A673 (cell line): ENCODE measurements around the gene PPP1R13B. TPM values are rescaled to one million over a fixed set of nuclear protein-coding genes. Genes with fewer than 3 reads are reported as not detected.
A peak's percentile ranks its signal among the peaks of the same experiment; 100 is the strongest.

Experiments used
- BruUV-seq: library from RNA; stranded (reverse); fragments of 400-500 nt; replicated peaks from 2 replicates; lab custom pipeline; 2021; lab: Mats Ljungman, UMichigan
- CTCF ChIA-PET: fragments of 300-600 bp; sonication (Branson Sonifier 250); formaldehyde crosslinking; loops from one replicate; lab custom pipeline; 2022; ENCODE audit warnings: antibody characterized with exemption; lab: Charles Lee
- POLR2A ChIA-PET: fragments of 300-600 bp; sonication (Branson Sonifier 250); formaldehyde crosslinking; loops from one replicate; lab custom pipeline; 2022; ENCODE audit warnings: antibody characterized with exemption; ENCODE audit not compliant: low non-redundant PET; lab: Charles Lee
- DNase-seq: peaks from one replicate; pipeline ENCODE4 v3.0.0-alpha.2; 2015; ENCODE audit warnings: low spot score
- H3K27ac ChIP-seq: fragments of 200-600 bp; sonication (generic); 2 replicates; pipeline ENCODE4 v1.5.1; 2016; ENCODE audit warnings: mixed run types, low read depth, mild to moderate bottlenecking, mixed read lengths, antibody characterized with exemption, low read length; ENCODE audit not compliant: poor library complexity, severe bottlenecking
- H3K27me3 ChIP-seq: fragments of 200-600 bp; sonication (generic); replicated peaks from 2 replicates; pipeline ENCODE4 v1.6.1; 2017; ENCODE audit warnings: mixed run types, low read depth, mild to moderate bottlenecking, mixed read lengths, antibody characterized with exemption, low read length; ENCODE audit not compliant: insufficient read depth, poor library complexity
- H3K36me3 ChIP-seq: fragments of 200-600 bp; sonication (generic); 2 replicates; pipeline ENCODE4 v1.6.1; 2016; ENCODE audit warnings: mixed run types, mild to moderate bottlenecking, mixed read lengths, antibody characterized with exemption, low read length; ENCODE audit not compliant: insufficient read depth, poor library complexity, severe bottlenecking
- H3K4me1 ChIP-seq: fragments of 200-600 bp; sonication (generic); 2 replicates; pipeline ENCODE4 v1.6.1; 2017; ENCODE audit warnings: mixed run types, mild to moderate bottlenecking, mixed read lengths, antibody characterized with exemption, low read length; ENCODE audit not compliant: insufficient read depth, poor library complexity, severe bottlenecking
- H3K4me3 ChIP-seq: fragments of 200-600 bp; sonication (generic); 2 replicates; pipeline ENCODE4 v1.5.1; 2016; ENCODE audit warnings: low read depth, mixed run types, mild to moderate bottlenecking, mixed read lengths, low read length; ENCODE audit not compliant: poor library complexity, severe bottlenecking
- H3K9me3 ChIP-seq: fragments of 200-600 bp; sonication (generic); 2 replicates; pipeline ENCODE4 v1.6.1; 2016; ENCODE audit warnings: mixed run types, low read depth, mild to moderate bottlenecking, mixed read lengths, antibody characterized with exemption, low read length; ENCODE audit not compliant: poor library complexity, severe bottlenecking
- CTCF ChIP-seq: fragments of 300-800, 200-600 bp; sonication (generic); conservative IDR thresholded peaks from 2 replicates; pipeline ENCODE4 v1.5.1; 2017; ENCODE audit warnings: low read depth, mild to moderate bottlenecking, antibody characterized with exemption, low read length, moderate library complexity, mixed read lengths
- EZH2 ChIP-seq: fragments of 200-600 bp; sonication (generic); IDR thresholded peaks from 2 replicates; pipeline ENCODE4 v1.6.1; 2017; ENCODE audit warnings: borderline replicate concordance, low read depth, mild to moderate bottlenecking, mixed read lengths, antibody characterized with exemption, low read length; ENCODE audit not compliant: poor library complexity, severe bottlenecking
- intact Hi-C: fragments of 100-400 bp; cut with micrococcal nuclease; formaldehyde crosslinking; loops from one replicate; pipeline ENCODE4 v1.10.0; 2022; ENCODE audit not compliant: unreplicated experiment
- total RNA-seq: library from RNA; stranded (reverse); gene quantifications from 2 replicates; pipeline ENCODE4 v1.2.3, GENCODE V29; 2021

Gene PPP1R13B
- total RNA-seq, 1 experiment from 2014 or later = 4.8 TPM

DNA sequence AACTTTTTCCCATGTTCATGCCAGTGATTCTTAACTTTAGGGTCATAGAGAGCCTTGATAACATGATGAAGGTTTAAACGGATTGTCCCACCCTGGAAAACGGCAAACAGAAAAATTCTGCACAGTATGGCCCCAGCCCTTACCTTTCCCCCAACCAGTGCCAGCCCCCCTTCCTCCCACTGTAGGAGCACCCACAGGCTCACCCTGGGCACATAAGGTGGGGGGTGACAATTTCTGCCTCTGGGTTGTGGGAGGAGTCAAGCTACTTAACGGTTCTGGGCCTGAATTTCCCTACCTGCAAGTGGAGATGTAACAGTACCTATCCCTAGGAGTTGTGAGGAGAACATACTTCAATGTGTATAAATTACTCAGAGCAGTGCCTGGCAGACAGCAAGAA, 150.2 kb downstream of the PPP1R13B start:
- Histone ChIP-seq H3K4me1 (peaks cover 26% of the 10 kb centered on the region), H3K27ac (peak overlapping the region; percentile 67), H3K9me3 (no peaks in the 10 kb centered on the region), H3K4me3 (no peak overlapping the region), H3K27me3 (no peaks in the 10 kb centered on the region), H3K36me3 (peaks cover 72% of the 10 kb centered on the region)
- intact Hi-C loops = no loop called here
- CTCF ChIA-PET = no interaction called here
- BruUV-seq = no TSS peak
- no peak for TF ChIP-seq EZH2
- no peak for TF ChIP-seq CTCF
- POLR2A ChIA-PET = no interaction called here
- DNase-seq = no peak

DNA sequence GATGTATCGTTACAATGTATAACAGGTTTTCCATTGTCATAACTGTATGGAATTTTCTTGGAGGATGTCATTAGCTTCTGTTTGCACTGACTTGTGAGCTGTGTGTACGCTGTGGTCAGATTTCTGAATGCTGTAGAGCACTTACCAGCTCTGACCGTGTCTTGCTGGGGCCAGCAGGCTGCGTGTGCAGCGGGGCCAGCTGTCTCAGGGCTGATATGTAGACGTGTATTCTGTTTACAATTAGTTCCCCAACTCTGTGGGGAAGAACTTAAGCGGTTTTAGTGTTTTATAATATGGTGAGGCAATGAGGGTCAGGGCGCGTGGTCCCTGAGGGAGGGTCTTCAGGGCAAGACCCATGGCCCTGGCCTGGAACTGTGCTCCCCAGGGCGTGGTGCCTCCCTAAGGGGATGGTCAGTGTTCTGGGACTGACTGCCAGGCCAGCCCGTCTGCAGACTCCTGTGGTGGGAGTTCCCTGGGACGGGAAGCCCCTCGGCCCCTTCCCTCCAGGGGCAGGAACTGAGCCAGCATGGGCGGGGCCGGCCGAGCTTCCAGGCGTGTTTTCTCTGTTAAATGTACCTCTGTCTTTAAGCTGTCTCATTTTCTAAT, 150.8 kb downstream of the PPP1R13B start:
- no peak overlapping the region for H3K4me3 ChIP-seq
- TF ChIP-seq CTCF (no peak), EZH2 (no peak)
- intact Hi-C loops = no loop called here
- H3K27me3 ChIP-seq = no peaks in the 10 kb centered on the region
- peaks cover 26% of the 10 kb centered on the region for H3K4me1 ChIP-seq
- H3K9me3 ChIP-seq = no peaks in the 10 kb centered on the region
- peak overlapping the region; percentile 67 for H3K27ac ChIP-seq
- peak; percentile 44 for DNase-seq
- ChIA-PET POLR2A (no interaction called here), CTCF (no interaction called here)
- peaks cover 70% of the 10 kb centered on the region for H3K36me3 ChIP-seq
- no TSS peak for BruUV-seq

DNA sequence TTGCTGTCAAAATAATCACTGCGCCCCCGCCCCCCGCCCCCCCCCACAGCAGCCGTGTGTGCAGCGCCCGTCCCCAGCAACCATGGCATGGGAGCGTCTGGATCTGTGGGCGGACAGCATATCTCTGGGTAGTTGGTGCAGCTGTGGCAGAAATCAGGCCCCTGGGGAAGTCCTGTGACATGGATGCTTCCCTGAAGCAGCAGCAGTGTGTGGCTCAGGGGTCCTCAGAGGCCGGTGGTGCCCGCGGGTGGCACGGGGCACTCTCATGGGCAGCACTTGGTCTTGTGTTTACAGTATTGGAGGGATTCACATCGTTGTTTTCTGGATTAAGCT, 151.3 kb downstream of the PPP1R13B start:
- ChIA-PET CTCF (no interaction called here), POLR2A (no interaction called here)
- Histone ChIP-seq H3K9me3 (no peaks in the 10 kb centered on the region), H3K27ac (peak overlapping the region; percentile 67), H3K27me3 (no peaks in the 10 kb centered on the region), H3K4me1 (peaks cover 26% of the 10 kb centered on the region), H3K4me3 (no peak overlapping the region), H3K36me3 (peaks cover 64% of the 10 kb centered on the region)
- no TSS peak for BruUV-seq
- no peak for TF ChIP-seq EZH2
- TF ChIP-seq CTCF = no peak
- no peak for DNase-seq
- intact Hi-C loops = no loop called here
